ENCODE data around the gene DSTYK. TPM values are rescaled to one million over a fixed set of nuclear protein-coding genes. Genes with fewer than 3 reads are reported as not detected.

Gene DSTYK
- total RNA-seq, 4 donors from 2014 or later, result 2.2 to 9.8 (median 6.5) TPM

DNA sequence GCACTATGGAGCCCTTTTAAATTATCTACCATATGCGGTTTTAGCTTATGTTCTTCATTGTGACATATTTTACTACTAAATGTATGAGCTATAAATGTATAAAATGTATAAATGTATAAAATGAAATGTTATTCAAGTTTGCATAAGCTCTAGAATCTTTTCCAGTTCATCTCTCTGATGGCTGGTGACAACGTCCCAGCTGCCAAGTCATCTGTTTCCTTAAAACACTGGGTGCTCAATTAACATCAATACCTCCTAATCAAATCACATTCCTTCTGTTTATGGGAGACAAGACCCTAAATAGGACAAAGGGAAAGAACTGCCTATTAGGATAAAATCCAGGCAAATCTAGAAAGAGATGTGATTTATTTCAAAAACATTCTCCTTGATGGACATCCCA is 22.9 kb downstream of the DSTYK start:
- intact Hi-C loops (cut with DNase I; ENCODE audit: low total_unique reads), result no loop called here
- no peak for DNase-seq
- no peaks in the 10 kb centered on the region for H3K36me3 ChIP-seq
- WGBS, 2 donors (ENCODE audit: low coverage in 1 of 2), result 40 to 69% methylated on average over 2 of the region's 2 CpGs
- H3K27me3 ChIP-seq, result no peaks in the 10 kb centered on the region
- in situ Hi-C loops (cut with MboI; ENCODE audit: low pct_ligation_motif_present in 1 of 4, low pct_unique_long_range_greater_than_20kb in 1 of 4, low sequenced_read_pairs in 3 of 4), result no loop called here
- no peaks in the 10 kb centered on the region for H3K9me3 ChIP-seq
- TF ChIP-seq EP300 (IDR thresholded peaks at IDR 0.05; ENCODE audit: low read depth), result no peak
- TF ChIP-seq POLR2AphosphoS5 (IDR thresholded peaks at IDR 0.05), result no peak
- no peak for TF ChIP-seq POLR2A (IDR thresholded peaks at IDR 0.05)
- TF ChIP-seq, protein P1, sequence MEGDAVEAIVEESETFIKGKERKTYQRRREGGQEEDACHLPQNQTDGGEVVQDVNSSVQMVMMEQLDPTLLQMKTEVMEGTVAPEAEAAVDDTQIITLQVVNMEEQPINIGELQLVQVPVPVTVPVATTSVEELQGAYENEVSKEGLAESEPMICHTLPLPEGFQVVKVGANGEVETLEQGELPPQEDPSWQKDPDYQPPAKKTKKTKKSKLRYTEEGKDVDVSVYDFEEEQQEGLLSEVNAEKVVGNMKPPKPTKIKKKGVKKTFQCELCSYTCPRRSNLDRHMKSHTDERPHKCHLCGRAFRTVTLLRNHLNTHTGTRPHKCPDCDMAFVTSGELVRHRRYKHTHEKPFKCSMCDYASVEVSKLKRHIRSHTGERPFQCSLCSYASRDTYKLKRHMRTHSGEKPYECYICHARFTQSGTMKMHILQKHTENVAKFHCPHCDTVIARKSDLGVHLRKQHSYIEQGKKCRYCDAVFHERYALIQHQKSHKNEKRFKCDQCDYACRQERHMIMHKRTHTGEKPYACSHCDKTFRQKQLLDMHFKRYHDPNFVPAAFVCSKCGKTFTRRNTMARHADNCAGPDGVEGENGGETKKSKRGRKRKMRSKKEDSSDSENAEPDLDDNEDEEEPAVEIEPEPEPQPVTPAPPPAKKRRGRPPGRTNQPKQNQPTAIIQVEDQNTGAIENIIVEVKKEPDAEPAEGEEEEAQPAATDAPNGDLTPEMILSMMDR (IDR thresholded peaks at IDR 0.05), result no peak
- H3K4me1 ChIP-seq, result peaks cover 7 to 24% (median 10%) of the 10 kb centered on the region in 4 donors
- H3K27ac ChIP-seq, result no peak overlapping the region
- H3K4me3 ChIP-seq, result no peak overlapping the region

DNA sequence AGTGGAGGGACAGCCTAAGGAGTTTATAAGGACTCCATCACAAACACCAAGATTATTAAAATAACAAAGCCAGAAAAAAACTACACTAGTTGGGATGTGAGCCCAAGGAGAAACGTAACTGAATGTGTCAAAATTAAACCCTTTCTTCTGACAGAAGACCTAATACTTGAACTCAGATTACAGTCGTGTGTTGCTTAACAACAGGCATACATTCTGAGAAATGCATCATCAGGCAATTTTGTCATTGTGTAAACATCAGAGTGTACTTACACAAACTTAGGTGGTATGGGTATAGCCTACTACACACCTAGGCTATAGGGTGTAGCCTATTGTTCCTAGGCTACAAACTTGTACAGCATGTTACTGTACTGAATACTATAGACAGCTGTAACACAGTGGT is 23.4 kb downstream of the DSTYK start:
- no peak for DNase-seq
- no peaks in the 10 kb centered on the region for H3K9me3 ChIP-seq
- TF ChIP-seq EP300 (IDR thresholded peaks at IDR 0.05; ENCODE audit: low read depth) (no peak), POLR2A (IDR thresholded peaks at IDR 0.05) (no peak), POLR2AphosphoS5 (IDR thresholded peaks at IDR 0.05) (no peak)
- TF ChIP-seq, protein P1 (IDR thresholded peaks at IDR 0.05), result no peak
- H3K27ac ChIP-seq, result no peak overlapping the region
- intact Hi-C loops (cut with DNase I; ENCODE audit: low total_unique reads) (no loop called here), in situ Hi-C loops (cut with MboI; ENCODE audit: low pct_ligation_motif_present in 1 of 4, low pct_unique_long_range_greater_than_20kb in 1 of 4, low sequenced_read_pairs in 3 of 4) (no loop called here)
- H3K36me3 ChIP-seq, result no peaks in the 10 kb centered on the region
- H3K4me1 ChIP-seq, result peaks cover 7 to 29% (median 11%) of the 10 kb centered on the region in 4 donors
- no peak overlapping the region for H3K4me3 ChIP-seq
- no peaks in the 10 kb centered on the region for H3K27me3 ChIP-seq
- WGBS, 2 donors (ENCODE audit: low coverage in 1 of 2), result 54 to 56% methylated on average over 2 of the region's 2 CpGs

- TF ChIP-seq POLR2AphosphoS5 (IDR thresholded peaks at IDR 0.05) (no peak), EP300 (IDR thresholded peaks at IDR 0.05; ENCODE audit: low read depth) (no peak), POLR2A (IDR thresholded peaks at IDR 0.05) (no peak)
- TF ChIP-seq, protein P1 (IDR thresholded peaks at IDR 0.05), result no peak
- Histone ChIP-seq H3K27ac (no peak overlapping the region), H3K9me3 (no peaks in the 10 kb centered on the region), H3K4me1 (peaks cover 7 to 29% (median 11%) of the 10 kb centered on the region in 4 donors), H3K36me3 (no peaks in the 10 kb centered on the region), H3K4me3 (no peak overlapping the region), H3K27me3 (no peaks in the 10 kb centered on the region)
- 97 to 100% methylated on average over 2 to 10 of the region's 10 CpGs for WGBS, 2 donors (ENCODE audit: low coverage in 1 of 2)
- no peak for DNase-seq
- intact Hi-C loops (cut with DNase I; ENCODE audit: low total_unique reads) (no loop called here), in situ Hi-C loops (cut with MboI; ENCODE audit: low pct_ligation_motif_present in 1 of 4, low pct_unique_long_range_greater_than_20kb in 1 of 4, low sequenced_read_pairs in 3 of 4) (no loop called here)
Observed at GRCh38 chr1:205187420-205187819, 24.1 kb downstream of the DSTYK start.

- Histone ChIP-seq H3K27ac (no peak overlapping the region), H3K4me1 (peaks cover 0 to 19% (median 4%) of the 10 kb centered on the region in 4 donors), H3K27me3 (no peaks in the 10 kb centered on the region), H3K36me3 (no peaks in the 10 kb centered on the region), H3K4me3 (no peak overlapping the region), H3K9me3 (no peaks in the 10 kb centered on the region)
- TF ChIP-seq POLR2A (IDR thresholded peaks at IDR 0.05), result no peak
- no peak for TF ChIP-seq EP300 (IDR thresholded peaks at IDR 0.05; ENCODE audit: low read depth)
- TF ChIP-seq POLR2AphosphoS5 (IDR thresholded peaks at IDR 0.05), result no peak
- TF ChIP-seq, protein P1 (IDR thresholded peaks at IDR 0.05), result no peak
- no peak for DNase-seq
- in situ Hi-C loops (cut with MboI; ENCODE audit: low pct_ligation_motif_present in 1 of 4, low pct_unique_long_range_greater_than_20kb in 1 of 4, low sequenced_read_pairs in 3 of 4) (no loop called here), intact Hi-C loops (cut with DNase I; ENCODE audit: low total_unique reads) (no loop called here)
Observed at GRCh38 chr1:205186191-205186590, 25.3 kb downstream of the DSTYK start.
